ENCODE results near the gene SLC5A6. TPM values are rescaled to one million over a fixed set of nuclear protein-coding genes. Genes with fewer than 3 reads are reported as not detected.

The SLC5A6 gene
- polyA plus RNA-seq, 4 donors, result 9.5 to 142 (median 25.2) TPM

- H3K27ac ChIP-seq (ENCODE audit: low read depth in 1 of 3, low read length in 2 of 3), result no peak overlapping the region
- DNase-seq, result no peak
- peaks cover 0 to 6% (median 0%) of the 10 kb centered on the region in 3 donors for H3K4me1 ChIP-seq (ENCODE audit: control insufficient read depth in 3 of 3, insufficient read depth in 2 of 3, low read depth in 1 of 3, low read length in 2 of 3)
- WGBS, 3 donors, result 53 to 57% (median 53%) methylated on average over 13 of the region's 13 CpGs
- FAIRE-seq, result no peak
- no peaks in the 10 kb centered on the region for H3K36me3 ChIP-seq (ENCODE audit: control insufficient read depth in 3 of 3, insufficient read depth in 2 of 3, low read depth in 1 of 3, low read length in 3 of 3)
- H3K9me3 ChIP-seq (ENCODE audit: control insufficient read depth in 2 of 2, insufficient read depth in 1 of 2, low read depth in 1 of 2, low read length in 1 of 2), result no peaks in the 10 kb centered on the region
- peaks cover 5 to 46% (median 5%) of the 10 kb centered on the region in 3 donors for H3K27me3 ChIP-seq (ENCODE audit: control insufficient read depth in 3 of 3, insufficient read depth in 3 of 3, low read length in 3 of 3)
- no peak overlapping the region for H3K4me3 ChIP-seq (ENCODE audit: low read depth in 1 of 3, low read length in 3 of 3)
Measured at GRCh38 chr2:27250652-27251379, 38.7 kb upstream of the SLC5A6 start.

- H3K27ac ChIP-seq (ENCODE audit: low read depth in 1 of 3, low read length in 2 of 3), result no peak overlapping the region
- no peak overlapping the region for H3K4me3 ChIP-seq (ENCODE audit: low read depth in 1 of 3, low read length in 3 of 3)
- peaks cover 0 to 6% (median 0%) of the 10 kb centered on the region in 3 donors for H3K4me1 ChIP-seq (ENCODE audit: control insufficient read depth in 3 of 3, insufficient read depth in 2 of 3, low read depth in 1 of 3, low read length in 2 of 3)
- 8 to 21% (median 16%) methylated on average over 21 to 22 of the region's 22 CpGs for WGBS, 3 donors
- H3K9me3 ChIP-seq (ENCODE audit: control insufficient read depth in 2 of 2, insufficient read depth in 1 of 2, low read depth in 1 of 2, low read length in 1 of 2), result no peaks in the 10 kb centered on the region
- FAIRE-seq (no peak), DNase-seq (peak; percentile 23 to 63)
- H3K27me3 ChIP-seq (ENCODE audit: control insufficient read depth in 3 of 3, insufficient read depth in 3 of 3, low read length in 3 of 3), result peaks cover 3 to 41% (median 5%) of the 10 kb centered on the region in 3 donors
- H3K36me3 ChIP-seq (ENCODE audit: control insufficient read depth in 3 of 3, insufficient read depth in 2 of 3, low read depth in 1 of 3, low read length in 3 of 3), result no peaks in the 10 kb centered on the region
Measured at GRCh38 chr2:27249891-27250651, 38.0 kb upstream of the SLC5A6 start.

- Histone ChIP-seq H3K4me1 (ENCODE audit: control insufficient read depth in 3 of 3, insufficient read depth in 2 of 3, low read depth in 1 of 3, low read length in 2 of 3) (peaks cover 0 to 6% (median 0%) of the 10 kb centered on the region in 3 donors), H3K27ac (ENCODE audit: low read depth in 1 of 3, low read length in 2 of 3) (no peak overlapping the region), H3K9me3 (ENCODE audit: control insufficient read depth in 2 of 2, insufficient read depth in 1 of 2, low read depth in 1 of 2, low read length in 1 of 2) (no peaks in the 10 kb centered on the region), H3K36me3 (ENCODE audit: control insufficient read depth in 3 of 3, insufficient read depth in 2 of 3, low read depth in 1 of 3, low read length in 3 of 3) (peaks cover 0 to 3% (median 1%) of the 10 kb centered on the region in 3 donors), H3K4me3 (ENCODE audit: low read depth in 1 of 3, low read length in 3 of 3) (no peak overlapping the region), H3K27me3 (ENCODE audit: control insufficient read depth in 3 of 3, insufficient read depth in 3 of 3, low read length in 3 of 3) (peaks cover 0 to 33% (median 5%) of the 10 kb centered on the region in 3 donors)
- DNase-seq, result no peak
- no peak for FAIRE-seq
- 40 to 55% (median 44%) methylated on average over 12 of the region's 12 CpGs for WGBS, 3 donors
Measured at GRCh38 chr2:27249159-27249890, 37.3 kb upstream of the SLC5A6 start.

GRCh38 chr2:27247893-27248292 is 35.8 kb upstream of the SLC5A6 start:
- DNase-seq (no peak), FAIRE-seq (no peak)
- Histone ChIP-seq H3K36me3 (ENCODE audit: control insufficient read depth in 3 of 3, insufficient read depth in 2 of 3, low read depth in 1 of 3, low read length in 3 of 3) (peaks cover 5 to 15% (median 6%) of the 10 kb centered on the region in 3 donors), H3K9me3 (ENCODE audit: control insufficient read depth in 2 of 2, insufficient read depth in 1 of 2, low read depth in 1 of 2, low read length in 1 of 2) (no peaks in the 10 kb centered on the region), H3K4me3 (ENCODE audit: low read depth in 1 of 3, low read length in 3 of 3) (no peak overlapping the region), H3K27me3 (ENCODE audit: control insufficient read depth in 3 of 3, insufficient read depth in 3 of 3, low read length in 3 of 3) (peaks cover 0 to 26% (median 5%) of the 10 kb centered on the region in 3 donors), H3K27ac (ENCODE audit: low read depth in 1 of 3, low read length in 2 of 3) (no peak overlapping the region), H3K4me1 (ENCODE audit: control insufficient read depth in 3 of 3, insufficient read depth in 2 of 3, low read depth in 1 of 3, low read length in 2 of 3) (peaks cover 0 to 6% (median 0%) of the 10 kb centered on the region in 3 donors)
- WGBS, 3 donors, result 66 to 81% (median 79%) methylated on average over 4 of the region's 4 CpGs

- FAIRE-seq (no peak), DNase-seq (no peak)
- Histone ChIP-seq H3K36me3 (ENCODE audit: control insufficient read depth in 3 of 3, insufficient read depth in 2 of 3, low read depth in 1 of 3, low read length in 3 of 3) (peaks cover 5 to 38% (median 10%) of the 10 kb centered on the region in 3 donors), H3K27ac (ENCODE audit: low read depth in 1 of 3, low read length in 2 of 3) (no peak overlapping the region), H3K9me3 (ENCODE audit: control insufficient read depth in 2 of 2, insufficient read depth in 1 of 2, low read depth in 1 of 2, low read length in 1 of 2) (no peaks in the 10 kb centered on the region), H3K4me1 (ENCODE audit: control insufficient read depth in 3 of 3, insufficient read depth in 2 of 3, low read depth in 1 of 3, low read length in 2 of 3) (peaks cover 0 to 6% (median 0%) of the 10 kb centered on the region in 3 donors), H3K4me3 (ENCODE audit: low read depth in 1 of 3, low read length in 3 of 3) (no peak overlapping the region), H3K27me3 (ENCODE audit: control insufficient read depth in 3 of 3, insufficient read depth in 3 of 3, low read length in 3 of 3) (peaks cover 0 to 15% (median 5%) of the 10 kb centered on the region in 3 donors)
- 81 to 90% (median 88%) methylated on average over 4 of the region's 4 CpGs for WGBS, 3 donors
Measured at GRCh38 chr2:27245626-27246025, 33.6 kb upstream of the SLC5A6 start.

GRCh38 chr2:27245116-27245515 is 33.0 kb upstream of the SLC5A6 start:
- Histone ChIP-seq H3K27me3 (ENCODE audit: control insufficient read depth in 3 of 3, insufficient read depth in 3 of 3, low read length in 3 of 3) (peaks cover 0 to 10% (median 2%) of the 10 kb centered on the region in 3 donors), H3K27ac (ENCODE audit: low read depth in 1 of 3, low read length in 2 of 3) (no peak overlapping the region), H3K4me3 (ENCODE audit: low read depth in 1 of 3, low read length in 3 of 3) (no peak overlapping the region), H3K4me1 (ENCODE audit: control insufficient read depth in 3 of 3, insufficient read depth in 2 of 3, low read depth in 1 of 3, low read length in 2 of 3) (peaks cover 0 to under 1% (median 0%) of the 10 kb centered on the region in 3 donors), H3K9me3 (ENCODE audit: control insufficient read depth in 2 of 2, insufficient read depth in 1 of 2, low read depth in 1 of 2, low read length in 1 of 2) (no peaks in the 10 kb centered on the region), H3K36me3 (ENCODE audit: control insufficient read depth in 3 of 3, insufficient read depth in 2 of 3, low read depth in 1 of 3, low read length in 3 of 3) (peaks cover 5 to 43% (median 12%) of the 10 kb centered on the region in 3 donors)
- 74 to 83% (median 79%) methylated on average over 10 of the region's 10 CpGs for WGBS, 3 donors
- DNase-seq (no peak), FAIRE-seq (no peak)

- no peaks in the 10 kb centered on the region for H3K4me1 ChIP-seq (ENCODE audit: control insufficient read depth in 3 of 3, insufficient read depth in 2 of 3, low read depth in 1 of 3, low read length in 2 of 3)
- 88 to 92% (median 91%) methylated on average over 17 to 19 of the region's 19 CpGs for WGBS, 3 donors
- H3K27ac ChIP-seq (ENCODE audit: low read depth in 1 of 3, low read length in 2 of 3), result no peak overlapping the region
- no peaks in the 10 kb centered on the region for H3K27me3 ChIP-seq (ENCODE audit: control insufficient read depth in 3 of 3, insufficient read depth in 3 of 3, low read length in 3 of 3)
- FAIRE-seq, result no peak
- H3K36me3 ChIP-seq (ENCODE audit: control insufficient read depth in 3 of 3, insufficient read depth in 2 of 3, low read depth in 1 of 3, low read length in 3 of 3), result peaks cover 5 to 58% (median 19%) of the 10 kb centered on the region in 3 donors
- DNase-seq, result peak in 1 of 2 donors; percentile 12
- no peaks in the 10 kb centered on the region for H3K9me3 ChIP-seq (ENCODE audit: control insufficient read depth in 2 of 2, insufficient read depth in 1 of 2, low read depth in 1 of 2, low read length in 1 of 2)
- no peak overlapping the region for H3K4me3 ChIP-seq (ENCODE audit: low read depth in 1 of 3, low read length in 3 of 3)
Measured at GRCh38 chr2:27243391-27244130, 31.5 kb upstream of the SLC5A6 start.
